NT2/D1 (cell line): ENCODE results near the gene FOXK1.
"Not testable (repeated sequence)": the region's sequence is repeated elsewhere in the genome, so short reads cannot be mapped to it uniquely, and the experiment has no call there.

Experiments used
- SUZ12 ChIP-seq: IDR thresholded peaks from 2 replicates; pipeline ENCODE4 v1.6.1; 2011; ENCODE audit not compliant: insufficient read length, insufficient read depth; ENCODE audit errors: extremely low read depth
- YY1 ChIP-seq: IDR thresholded peaks from 2 replicates; pipeline ENCODE4 v1.6.1; 2011; ENCODE audit not compliant: insufficient read length, insufficient read depth

DNA sequence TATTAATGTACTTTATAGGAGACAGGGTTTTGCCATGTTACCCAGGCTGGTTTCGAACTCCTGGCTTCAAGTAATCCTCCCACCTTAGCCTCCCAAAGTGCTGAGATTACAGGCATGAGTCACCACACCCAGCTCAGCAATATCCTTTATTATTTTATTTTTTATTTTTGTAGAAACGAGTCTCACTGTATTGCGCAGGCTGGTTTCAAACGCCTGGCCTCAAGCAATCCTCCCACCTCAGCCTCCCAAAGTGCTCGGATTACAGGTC is 39.0 kb upstream of the FOXK1 start:
- TF ChIP-seq SUZ12, YY1: not testable (repeated sequence)
